Panc1 (cell line): ENCODE measurements around the gene TIAM2. TPM values are rescaled to one million over a fixed set of nuclear protein-coding genes. Genes with fewer than 3 reads are reported as not detected.
"Not testable (repeated sequence)": the region's sequence is repeated elsewhere in the genome, so short reads cannot be mapped to it uniquely, and the experiment has no call there.

Source experiments
- ATAC-seq: fragments of 200-7000 bp; cut with Tn5 transposase; 2 replicates; pipeline ENCODE4 v1.9.1; 2020; ENCODE audit warnings: mild to moderate bottlenecking, moderate library complexity
- BruUV-seq: library from RNA; stranded (reverse); fragments of 400-500 nt; replicated peaks from 2 replicates; lab custom pipeline; 2021; lab: Mats Ljungman, UMichigan
- CTCF ChIA-PET: fragments of 300-600 bp; sonication (Branson Sonifier 250); formaldehyde crosslinking; loops from one replicate; lab custom pipeline; 2022; ENCODE audit warnings: antibody characterized with exemption; lab: Charles Lee
- POLR2A ChIA-PET: fragments of 300-600 bp; sonication (Branson Sonifier 250); formaldehyde crosslinking; loops from one replicate; lab custom pipeline; 2022; ENCODE audit warnings: antibody characterized with exemption; lab: Charles Lee
- DNase-seq: peaks from one replicate; pipeline ENCODE4 v3.0.0-alpha.2; 2010; ENCODE audit warnings: low read depth, low spot score
- H3K27ac ChIP-seq: 2 replicates; pipeline ENCODE4 v1.5.1; 2011; ENCODE audit warnings: mild to moderate bottlenecking, low read length, inconsistent platforms
- H3K27me3 ChIP-seq: fragments of 200-500 bp; sonication (Bioruptor generic); 2 replicates; pipeline ENCODE4 v1.6.0; 2014; ENCODE audit warnings: low read length, inconsistent platforms; ENCODE audit not compliant: control insufficient read depth, insufficient read depth
- H3K36me3 ChIP-seq: fragments of 200-500 bp; sonication (Bioruptor generic); 2 replicates; pipeline ENCODE4 v1.5.1; 2014; ENCODE audit warnings: inconsistent platforms, mild to moderate bottlenecking, low read length, moderate library complexity; ENCODE audit not compliant: control insufficient read depth, insufficient read depth
- H3K4me1 ChIP-seq: 2 replicates; pipeline ENCODE4 v1.5.1; 2011; ENCODE audit warnings: inconsistent platforms, mild to moderate bottlenecking, low read length, moderate library complexity; ENCODE audit not compliant: control insufficient read depth, insufficient read depth
- H3K4me3 ChIP-seq, 2 experiments: 2 replicates each; pipeline ENCODE4 v1.5.1; 2011 to 2012; ENCODE audit warnings: low read depth in 2 of 2, low read length in 2 of 2, mild to moderate bottlenecking in 2 of 2, inconsistent platforms in 1 of 2, moderate library complexity in 1 of 2
- H3K9me3 ChIP-seq: fragments of 200-500 bp; sonication (Bioruptor generic); 2 replicates; pipeline ENCODE4 v1.5.1; 2014; ENCODE audit warnings: low read depth, mild to moderate bottlenecking, inconsistent platforms, low read length, moderate library complexity; ENCODE audit not compliant: control insufficient read depth, insufficient read depth
- CTCF ChIP-seq: fragments of 450-650 bp; IDR thresholded peaks from 2 replicates; pipeline ENCODE4 v1.5.1; 2017; ENCODE audit warnings: mild to moderate bottlenecking
- POLR2AphosphoS5 ChIP-seq: IDR thresholded peaks from 2 replicates; pipeline ENCODE4 v1.6.1; 2012; ENCODE audit warnings: mild to moderate bottlenecking, low read depth, low read length, moderate library complexity
- REST ChIP-seq, 2 experiments: IDR thresholded peaks; 2 replicates each; pipeline ENCODE4 v1.6.1; 2011 to 2012; ENCODE audit warnings: low read depth in 2 of 2, control low read depth in 1 of 2, low read length in 1 of 2, mild to moderate bottlenecking in 1 of 2, moderate library complexity in 1 of 2; ENCODE audit not compliant: insufficient read depth in 1 of 2
- SIN3A ChIP-seq: IDR thresholded peaks from 2 replicates; pipeline ENCODE4 v1.6.1; 2012; ENCODE audit warnings: low read depth, mild to moderate bottlenecking, low read length, moderate library complexity, borderline replicate concordance; ENCODE audit not compliant: insufficient read depth
- TCF7L2 ChIP-seq: IDR thresholded peaks from 2 replicates; pipeline ENCODE4 v1.6.1; 2011; ENCODE audit warnings: mild to moderate bottlenecking, low read depth, low read length, inconsistent platforms
- in situ Hi-C: cut with HindIII; loops from 2 replicates; pipeline ENCODE4 v1.10.0; 2016; ENCODE audit warnings: low sequenced_read_pairs, low pct_unique_long_range_greater_than_20kb
- intact Hi-C: fragments of 100-400 bp; cut with micrococcal nuclease; formaldehyde crosslinking; loops from one replicate; pipeline ENCODE4 v1.10.0; 2022; ENCODE audit not compliant: unreplicated experiment
- total RNA-seq: library from RNA; stranded (reverse); gene quantifications from one replicate; pipeline ENCODE4 v1.2.1, GENCODE V29; 2021; ENCODE audit not compliant: unreplicated experiment

TIAM2 gene
- total RNA-seq, 1 experiment from 2014 or later = 14.9 TPM

GRCh38 chr6:155267411-155267810 lies 272.3 kb downstream of the TIAM2 start:
- no peak for TF ChIP-seq POLR2AphosphoS5
- no peak for TF ChIP-seq REST (IDR thresholded peaks at IDR 0.05; ENCODE audit: insufficient read depth in 1 of 2, low read depth in 2 of 2, low read length in 1 of 2)
- no peak for TF ChIP-seq CTCF
- no peak for TF ChIP-seq SIN3A
- no peak for TF ChIP-seq TCF7L2
- no peaks in the 10 kb centered on the region for H3K27me3 ChIP-seq
- H3K36me3 ChIP-seq = peaks cover 7% of the 10 kb centered on the region; the same call in 1 of the 2 replicates
- in situ Hi-C loops (no loop called here), intact Hi-C loops (loop anchor here (10.0 kb wide), 1 partner anchor 403 kb away; no protein-coding TSS in a partner anchor)
- no peaks in the 10 kb centered on the region; the same call in 1 of the 2 replicates for H3K4me1 ChIP-seq
- ChIA-PET POLR2A (no interaction called here), CTCF (interaction anchor here (0.7 kb wide), 2 partner anchors 27 to 36 kb away, joined by 5 to 8 read pairs; no protein-coding TSS in a partner anchor)
- no TSS peak for BruUV-seq
- ATAC-seq (no peak), DNase-seq (no peak)
- no peak overlapping the region for H3K27ac ChIP-seq
- no peak overlapping the region for H3K4me3 ChIP-seq
- no peaks in the 10 kb centered on the region for H3K9me3 ChIP-seq

GRCh38 chr6:155268088-155268867 lies 273.2 kb downstream of the TIAM2 start:
- ATAC-seq = peak; percentile 51; the same call in 1 of the 2 replicates
- intact Hi-C loops = loop anchor here (10.0 kb wide), 1 partner anchor 403 kb away; no protein-coding TSS in a partner anchor
- H3K4me1 ChIP-seq, CTCF ChIA-PET, in situ Hi-C loops, H3K9me3 ChIP-seq, H3K4me3 ChIP-seq, H3K36me3 ChIP-seq, H3K27ac ChIP-seq, DNase-seq, BruUV-seq, H3K27me3 ChIP-seq, POLR2A ChIA-PET: not testable (repeated sequence)
- peak; percentile 71 for TF ChIP-seq CTCF
